ENCODE data around the gene NCAPG.

The NCAPG gene

DNA sequence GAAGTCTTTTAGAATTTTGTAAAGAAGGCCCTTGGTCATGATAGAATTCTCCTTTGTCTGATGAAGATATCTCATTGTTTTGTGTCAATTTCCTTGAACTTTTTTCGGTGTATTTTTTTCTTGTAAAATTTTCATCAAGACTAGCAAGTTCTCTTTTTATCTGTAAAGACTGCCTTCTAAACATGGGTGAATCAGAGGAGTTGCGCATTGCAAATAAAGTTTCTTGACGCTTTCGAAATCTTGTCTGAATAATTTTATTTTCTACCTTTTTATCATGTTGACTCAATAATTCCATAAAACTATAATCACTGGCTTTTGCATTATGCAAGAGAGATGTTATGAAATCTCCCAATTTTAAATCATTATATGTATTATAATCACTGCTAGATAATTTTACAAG is 66.2 kb downstream of the NCAPG start:
- H3K27me3 ChIP-seq (ENCODE audit: control insufficient read depth, insufficient read depth, low read length): no peaks in the 10 kb centered on the region
- H3K36me3 ChIP-seq (ENCODE audit: control insufficient read depth, insufficient read depth, low read length): no peaks in the 10 kb centered on the region
- no peak overlapping the region for H3K27ac ChIP-seq (ENCODE audit: low read depth, low read length)
- H3K9me3 ChIP-seq (ENCODE audit: control insufficient read depth, insufficient read depth, low read length): no peaks in the 10 kb centered on the region
- H3K9ac ChIP-seq (ENCODE audit: low read depth, low read length): no peak overlapping the region
- H3K4me1 ChIP-seq (ENCODE audit: control insufficient read depth, insufficient read depth, low read length): no peaks in the 10 kb centered on the region
- no peak overlapping the region for H3K4me3 ChIP-seq (ENCODE audit: low read depth, low read length)

DNA sequence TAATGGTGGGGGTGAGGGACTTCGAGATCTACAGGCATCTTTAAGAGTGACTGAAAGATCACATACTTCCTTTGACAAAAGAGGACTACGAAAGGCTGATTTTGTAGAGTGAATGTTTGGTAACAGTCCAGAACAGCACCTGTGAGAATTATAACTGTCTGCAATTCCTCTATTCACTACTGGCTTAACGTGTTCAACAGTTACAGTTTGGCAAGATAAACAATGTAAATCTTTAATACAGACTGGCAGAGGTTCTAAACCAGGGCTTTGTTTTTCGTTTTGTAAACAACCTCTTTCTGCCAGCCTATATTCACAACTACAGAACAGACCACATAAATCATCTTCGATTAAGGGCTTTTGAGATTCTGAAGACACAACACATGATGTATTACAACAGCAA is 66.9 kb downstream of the NCAPG start:
- Histone ChIP-seq H3K4me1 (ENCODE audit: control insufficient read depth, insufficient read depth, low read length) (no peaks in the 10 kb centered on the region), H3K27me3 (ENCODE audit: control insufficient read depth, insufficient read depth, low read length) (no peaks in the 10 kb centered on the region), H3K36me3 (ENCODE audit: control insufficient read depth, insufficient read depth, low read length) (no peaks in the 10 kb centered on the region), H3K4me3 (ENCODE audit: low read depth, low read length) (no peak overlapping the region), H3K9me3 (ENCODE audit: control insufficient read depth, insufficient read depth, low read length) (no peaks in the 10 kb centered on the region), H3K27ac (ENCODE audit: low read depth, low read length) (no peak overlapping the region), H3K9ac (ENCODE audit: low read depth, low read length) (no peak overlapping the region)

- Histone ChIP-seq H3K9ac (ENCODE audit: low read depth, low read length) (no peak overlapping the region), H3K27me3 (ENCODE audit: control insufficient read depth, insufficient read depth, low read length) (no peaks in the 10 kb centered on the region), H3K27ac (ENCODE audit: low read depth, low read length) (no peak overlapping the region), H3K9me3 (ENCODE audit: control insufficient read depth, insufficient read depth, low read length) (no peaks in the 10 kb centered on the region), H3K36me3 (ENCODE audit: control insufficient read depth, insufficient read depth, low read length) (no peaks in the 10 kb centered on the region), H3K4me3 (ENCODE audit: low read depth, low read length) (no peak overlapping the region), H3K4me1 (ENCODE audit: control insufficient read depth, insufficient read depth, low read length) (peaks cover 4% of the 10 kb centered on the region; the same call in 1 of the 2 replicates)
Observed at GRCh38 chr4:17884063-17884462, 73.3 kb downstream of the NCAPG start.

DNA sequence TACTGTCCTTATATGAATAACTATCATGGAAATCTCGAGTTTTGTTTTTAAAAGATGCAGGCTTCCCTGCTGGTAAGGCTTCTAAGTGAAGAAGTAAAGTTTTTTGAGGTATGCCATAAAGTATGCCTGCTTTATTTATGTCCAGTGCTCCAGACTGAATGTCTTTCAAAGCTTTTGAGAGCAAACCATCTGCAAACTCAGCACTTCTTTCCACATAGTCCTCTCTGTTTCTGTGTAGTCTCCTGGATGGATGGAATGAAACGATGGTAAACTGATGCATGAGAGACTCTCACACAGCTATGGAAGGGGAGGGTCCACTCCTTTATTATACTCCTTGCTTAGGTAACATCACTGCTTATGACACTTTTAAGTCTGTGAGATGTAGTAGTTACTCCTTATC is 73.7 kb downstream of the NCAPG start:
- Histone ChIP-seq H3K9me3 (ENCODE audit: control insufficient read depth, insufficient read depth, low read length) (no peaks in the 10 kb centered on the region), H3K27ac (ENCODE audit: low read depth, low read length) (no peak overlapping the region), H3K27me3 (ENCODE audit: control insufficient read depth, insufficient read depth, low read length) (no peaks in the 10 kb centered on the region), H3K36me3 (ENCODE audit: control insufficient read depth, insufficient read depth, low read length) (no peaks in the 10 kb centered on the region), H3K4me1 (ENCODE audit: control insufficient read depth, insufficient read depth, low read length) (peaks cover 8% of the 10 kb centered on the region), H3K4me3 (ENCODE audit: low read depth, low read length) (no peak overlapping the region), H3K9ac (ENCODE audit: low read depth, low read length) (no peak overlapping the region)

- H3K9ac ChIP-seq (ENCODE audit: low read depth, low read length): no peak overlapping the region
- no peaks in the 10 kb centered on the region for H3K36me3 ChIP-seq (ENCODE audit: control insufficient read depth, insufficient read depth, low read length)
- H3K27ac ChIP-seq (ENCODE audit: low read depth, low read length): no peak overlapping the region
- H3K4me1 ChIP-seq (ENCODE audit: control insufficient read depth, insufficient read depth, low read length): peaks cover 16% of the 10 kb centered on the region
- no peaks in the 10 kb centered on the region for H3K27me3 ChIP-seq (ENCODE audit: control insufficient read depth, insufficient read depth, low read length)
- H3K9me3 ChIP-seq (ENCODE audit: control insufficient read depth, insufficient read depth, low read length): no peaks in the 10 kb centered on the region
- no peak overlapping the region for H3K4me3 ChIP-seq (ENCODE audit: low read depth, low read length)
Observed at GRCh38 chr4:17889692-17890091, 78.9 kb downstream of the NCAPG start.

DNA sequence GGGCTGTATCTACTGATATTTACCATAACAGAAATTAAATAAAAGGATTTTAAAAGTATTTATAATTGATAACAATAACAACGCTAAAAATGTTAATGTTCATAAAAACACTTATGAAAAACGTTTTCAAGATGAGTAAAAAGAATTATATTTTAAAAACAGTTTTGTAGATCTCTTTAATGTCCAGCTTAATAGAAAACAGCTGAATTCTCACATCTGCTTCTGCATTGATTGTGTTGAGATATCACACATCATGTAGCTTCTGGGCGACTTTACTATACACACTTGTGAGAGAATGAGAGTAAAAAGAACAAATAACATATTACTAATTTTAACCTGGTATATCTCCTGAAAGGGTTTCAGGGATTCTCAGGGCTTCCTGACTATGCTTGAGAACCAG is 83.6 kb downstream of the NCAPG start:
- no peaks in the 10 kb centered on the region for H3K9me3 ChIP-seq (ENCODE audit: control insufficient read depth, insufficient read depth, low read length)
- H3K4me3 ChIP-seq (ENCODE audit: low read depth, low read length): no peak overlapping the region
- H3K4me1 ChIP-seq (ENCODE audit: control insufficient read depth, insufficient read depth, low read length): peaks cover 9% of the 10 kb centered on the region
- no peak overlapping the region for H3K9ac ChIP-seq (ENCODE audit: low read depth, low read length)
- H3K27me3 ChIP-seq (ENCODE audit: control insufficient read depth, insufficient read depth, low read length): no peaks in the 10 kb centered on the region
- no peaks in the 10 kb centered on the region for H3K36me3 ChIP-seq (ENCODE audit: control insufficient read depth, insufficient read depth, low read length)
- H3K27ac ChIP-seq (ENCODE audit: low read depth, low read length): no peak overlapping the region
